Peyer's patch (tissue), 4 donors: ENCODE measurements around the gene MTMR4.

ENCODE experiments used
- POLR2A ChIP-seq, 2 donors: fragments of 450-650 bp; IDR thresholded peaks; one replicate each; pipeline ENCODE4 v1.5.1; 2017; ENCODE audit warnings: antibody characterized with exemption in 2 of 2, mild to moderate bottlenecking in 2 of 2, moderate library complexity in 2 of 2
- TF ChIP-seq, protein P1 (sequence below), 6 experiments: fragments of 450-650 bp in 4 of 6; fragments of 200-600 bp in 2 of 6; sonication (generic) in 1 of 6; IDR thresholded peaks; one replicate each; pipeline ENCODE4 v1.5.1; 2017 to 2019; ENCODE audit warnings: antibody characterized with exemption in 6 of 6, mild to moderate bottlenecking in 3 of 6, moderate library complexity in 1 of 6

DNA sequence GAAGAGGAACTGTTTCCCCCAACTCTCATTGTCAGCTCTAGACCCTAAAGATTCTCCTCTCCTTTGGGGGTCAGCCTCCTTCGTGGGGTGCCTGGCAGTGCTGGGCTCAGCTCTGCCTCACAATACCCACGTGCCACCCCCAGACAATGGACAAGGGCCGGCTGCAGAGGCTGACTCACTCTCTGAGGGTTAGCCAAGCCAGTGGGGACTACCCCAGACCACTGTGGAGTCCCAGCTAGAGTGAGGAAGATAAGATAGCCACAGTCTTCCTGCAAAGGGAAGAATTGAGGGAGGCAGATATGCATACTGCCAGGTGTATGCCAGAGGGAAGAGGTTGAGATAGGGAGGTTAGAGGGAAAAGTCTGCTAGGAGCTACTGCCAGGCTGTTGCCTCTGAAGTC, 13.5 kb upstream of the MTMR4 start:
- TF ChIP-seq, protein P1, sequence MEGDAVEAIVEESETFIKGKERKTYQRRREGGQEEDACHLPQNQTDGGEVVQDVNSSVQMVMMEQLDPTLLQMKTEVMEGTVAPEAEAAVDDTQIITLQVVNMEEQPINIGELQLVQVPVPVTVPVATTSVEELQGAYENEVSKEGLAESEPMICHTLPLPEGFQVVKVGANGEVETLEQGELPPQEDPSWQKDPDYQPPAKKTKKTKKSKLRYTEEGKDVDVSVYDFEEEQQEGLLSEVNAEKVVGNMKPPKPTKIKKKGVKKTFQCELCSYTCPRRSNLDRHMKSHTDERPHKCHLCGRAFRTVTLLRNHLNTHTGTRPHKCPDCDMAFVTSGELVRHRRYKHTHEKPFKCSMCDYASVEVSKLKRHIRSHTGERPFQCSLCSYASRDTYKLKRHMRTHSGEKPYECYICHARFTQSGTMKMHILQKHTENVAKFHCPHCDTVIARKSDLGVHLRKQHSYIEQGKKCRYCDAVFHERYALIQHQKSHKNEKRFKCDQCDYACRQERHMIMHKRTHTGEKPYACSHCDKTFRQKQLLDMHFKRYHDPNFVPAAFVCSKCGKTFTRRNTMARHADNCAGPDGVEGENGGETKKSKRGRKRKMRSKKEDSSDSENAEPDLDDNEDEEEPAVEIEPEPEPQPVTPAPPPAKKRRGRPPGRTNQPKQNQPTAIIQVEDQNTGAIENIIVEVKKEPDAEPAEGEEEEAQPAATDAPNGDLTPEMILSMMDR (IDR thresholded peaks at IDR 0.05): no peak
- no peak for TF ChIP-seq POLR2A (IDR thresholded peaks at IDR 0.05)
